H54 (cell line): ENCODE measurements around the gene GGTLC2.

Source experiments
- DNase-seq: peaks from one replicate; pipeline ENCODE4 v3.0.0; 2011; ENCODE audit warnings: low spot score, mixed read lengths; ENCODE audit not compliant: insufficient read length
- FAIRE-seq: peaks from 3 replicates; lab custom pipeline; 2011; peaks lifted over from hg19 to GRCh38; lab: Jason Lieb, UNC
- POLR2A ChIP-seq: IDR thresholded peaks from 2 replicates; pipeline ENCODE4 v1.6.1; 2011; ENCODE audit warnings: low read depth, mild to moderate bottlenecking, low read length

GGTLC2 gene

GRCh38 chr22:22687638-22688500 is 43.5 kb downstream of the GGTLC2 start:
- peak; percentile 14 for DNase-seq
- FAIRE-seq: no peak
- no peak for TF ChIP-seq POLR2A

- no peak for TF ChIP-seq POLR2A
- no peak for FAIRE-seq
Measured at GRCh38 chr22:22689621-22690345, 45.4 kb downstream of the GGTLC2 start.

GRCh38 chr22:22691055-22691454 is 46.6 kb downstream of the GGTLC2 start:
- FAIRE-seq: no peak
- TF ChIP-seq POLR2A: no peak
- no peak for DNase-seq

More at GRCh38 chr22:22689621-22690345, 45.4 kb downstream of the GGTLC2 start:
- no peak for DNase-seq

- no peak for FAIRE-seq
- TF ChIP-seq POLR2A: no peak
- no peak for DNase-seq
Measured at GRCh38 chr22:22691716-22692701, 47.6 kb downstream of the GGTLC2 start.

- DNase-seq: no peak
- no peak for TF ChIP-seq POLR2A
- FAIRE-seq: no peak
Measured at GRCh38 chr22:22692707-22693530, 48.5 kb downstream of the GGTLC2 start.

- DNase-seq (no peak), FAIRE-seq (no peak)
- TF ChIP-seq POLR2A: no peak
Measured at GRCh38 chr22:22693531-22693884, 49.1 kb downstream of the GGTLC2 start.

- FAIRE-seq: no peak
- TF ChIP-seq POLR2A: no peak
- no peak for DNase-seq
Measured at GRCh38 chr22:22694106-22694505, 49.7 kb downstream of the GGTLC2 start.

GRCh38 chr22:22696104-22696503 is 51.7 kb downstream of the GGTLC2 start:
- no peak for TF ChIP-seq POLR2A
- DNase-seq: no peak
- no peak for FAIRE-seq
